Measurements from ENCODE around the gene LRIT2.

DNA sequence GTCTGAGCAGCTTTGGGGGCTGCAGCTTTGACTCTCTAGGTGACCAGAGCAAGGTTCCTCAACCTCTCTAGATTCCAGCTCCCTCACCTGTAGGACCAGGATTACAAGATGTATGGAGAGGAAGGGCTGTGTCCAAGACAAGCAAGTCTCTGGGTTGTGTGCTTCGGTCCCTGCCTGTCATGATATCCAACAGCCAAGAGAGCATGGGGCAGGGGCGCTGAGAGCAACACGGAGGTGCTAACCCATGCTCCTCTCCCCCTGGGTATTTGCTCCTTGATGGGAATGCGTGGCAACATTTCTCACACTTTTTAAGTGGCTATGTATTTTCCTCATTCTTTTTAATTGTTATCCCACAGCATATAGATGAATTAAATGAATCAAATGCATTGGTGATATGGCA, 20.7 kb downstream of the LRIT2 start:
- TF ChIP-seq CC2D1A (IDR thresholded peaks at IDR 0.05) (no peak), SRF (CRISPR knock-in tag; IDR thresholded peaks at IDR 0.05) (no peak)
- TF ChIP-seq, protein P1, sequence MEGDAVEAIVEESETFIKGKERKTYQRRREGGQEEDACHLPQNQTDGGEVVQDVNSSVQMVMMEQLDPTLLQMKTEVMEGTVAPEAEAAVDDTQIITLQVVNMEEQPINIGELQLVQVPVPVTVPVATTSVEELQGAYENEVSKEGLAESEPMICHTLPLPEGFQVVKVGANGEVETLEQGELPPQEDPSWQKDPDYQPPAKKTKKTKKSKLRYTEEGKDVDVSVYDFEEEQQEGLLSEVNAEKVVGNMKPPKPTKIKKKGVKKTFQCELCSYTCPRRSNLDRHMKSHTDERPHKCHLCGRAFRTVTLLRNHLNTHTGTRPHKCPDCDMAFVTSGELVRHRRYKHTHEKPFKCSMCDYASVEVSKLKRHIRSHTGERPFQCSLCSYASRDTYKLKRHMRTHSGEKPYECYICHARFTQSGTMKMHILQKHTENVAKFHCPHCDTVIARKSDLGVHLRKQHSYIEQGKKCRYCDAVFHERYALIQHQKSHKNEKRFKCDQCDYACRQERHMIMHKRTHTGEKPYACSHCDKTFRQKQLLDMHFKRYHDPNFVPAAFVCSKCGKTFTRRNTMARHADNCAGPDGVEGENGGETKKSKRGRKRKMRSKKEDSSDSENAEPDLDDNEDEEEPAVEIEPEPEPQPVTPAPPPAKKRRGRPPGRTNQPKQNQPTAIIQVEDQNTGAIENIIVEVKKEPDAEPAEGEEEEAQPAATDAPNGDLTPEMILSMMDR (IDR thresholded peaks at IDR 0.05 in 2 of 3, conservative IDR thresholded peaks at IDR 0.05 in 1 of 3; ENCODE audit: insufficient read depth in 2 of 3, low read depth in 1 of 3, low read length in 3 of 3) = no peak
- TF ChIP-seq, protein P2, sequence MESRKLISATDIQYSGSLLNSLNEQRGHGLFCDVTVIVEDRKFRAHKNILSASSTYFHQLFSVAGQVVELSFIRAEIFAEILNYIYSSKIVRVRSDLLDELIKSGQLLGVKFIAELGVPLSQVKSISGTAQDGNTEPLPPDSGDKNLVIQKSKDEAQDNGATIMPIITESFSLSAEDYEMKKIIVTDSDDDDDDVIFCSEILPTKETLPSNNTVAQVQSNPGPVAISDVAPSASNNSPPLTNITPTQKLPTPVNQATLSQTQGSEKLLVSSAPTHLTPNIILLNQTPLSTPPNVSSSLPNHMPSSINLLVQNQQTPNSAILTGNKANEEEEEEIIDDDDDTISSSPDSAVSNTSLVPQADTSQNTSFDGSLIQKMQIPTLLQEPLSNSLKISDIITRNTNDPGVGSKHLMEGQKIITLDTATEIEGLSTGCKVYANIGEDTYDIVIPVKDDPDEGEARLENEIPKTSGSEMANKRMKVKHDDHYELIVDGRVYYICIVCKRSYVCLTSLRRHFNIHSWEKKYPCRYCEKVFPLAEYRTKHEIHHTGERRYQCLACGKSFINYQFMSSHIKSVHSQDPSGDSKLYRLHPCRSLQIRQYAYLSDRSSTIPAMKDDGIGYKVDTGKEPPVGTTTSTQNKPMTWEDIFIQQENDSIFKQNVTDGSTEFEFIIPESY (CRISPR knock-in tag; IDR thresholded peaks at IDR 0.05) = no peak
- TF ChIP-seq, protein P3, sequence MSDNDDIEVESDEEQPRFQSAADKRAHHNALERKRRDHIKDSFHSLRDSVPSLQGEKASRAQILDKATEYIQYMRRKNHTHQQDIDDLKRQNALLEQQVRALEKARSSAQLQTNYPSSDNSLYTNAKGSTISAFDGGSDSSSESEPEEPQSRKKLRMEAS (CRISPR knock-in tag; IDR thresholded peaks at IDR 0.05) = no peak

Data from K562 (cell line).